Cortex of kidney (tissue), 1 donor: ENCODE data around the gene CTNND2.

Source experiments
- DNase-seq: peaks from one replicate; lab custom pipeline; 2025; lab: John Stamatoyannopoulos, UW

The CTNND2 gene

GRCh38 chr5:11780641-11781345 is 123.5 kb downstream of the CTNND2 start:
- DNase-seq = no peak

DNA sequence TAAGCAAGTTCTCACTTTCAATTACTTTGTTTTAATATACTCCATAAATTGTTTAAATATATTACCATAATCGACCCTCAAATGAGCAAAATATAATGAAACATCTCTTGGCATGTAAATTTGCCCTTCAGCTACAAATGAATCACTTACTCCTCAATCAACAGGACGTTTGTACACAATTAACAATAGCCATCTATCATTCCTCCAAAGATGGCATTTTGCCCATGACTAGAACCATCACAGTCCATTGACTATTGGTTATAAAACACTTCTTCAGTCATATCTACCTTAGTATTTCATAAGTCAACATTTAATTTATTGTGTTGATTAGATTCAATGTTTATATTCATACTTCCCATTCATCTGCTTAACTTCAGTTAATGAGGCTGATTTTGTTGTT is 127.2 kb downstream of the CTNND2 start:
- no peak for DNase-seq

- no peak for DNase-seq
Measured at GRCh38 chr5:11770310-11770709, 133.9 kb downstream of the CTNND2 start.

DNA sequence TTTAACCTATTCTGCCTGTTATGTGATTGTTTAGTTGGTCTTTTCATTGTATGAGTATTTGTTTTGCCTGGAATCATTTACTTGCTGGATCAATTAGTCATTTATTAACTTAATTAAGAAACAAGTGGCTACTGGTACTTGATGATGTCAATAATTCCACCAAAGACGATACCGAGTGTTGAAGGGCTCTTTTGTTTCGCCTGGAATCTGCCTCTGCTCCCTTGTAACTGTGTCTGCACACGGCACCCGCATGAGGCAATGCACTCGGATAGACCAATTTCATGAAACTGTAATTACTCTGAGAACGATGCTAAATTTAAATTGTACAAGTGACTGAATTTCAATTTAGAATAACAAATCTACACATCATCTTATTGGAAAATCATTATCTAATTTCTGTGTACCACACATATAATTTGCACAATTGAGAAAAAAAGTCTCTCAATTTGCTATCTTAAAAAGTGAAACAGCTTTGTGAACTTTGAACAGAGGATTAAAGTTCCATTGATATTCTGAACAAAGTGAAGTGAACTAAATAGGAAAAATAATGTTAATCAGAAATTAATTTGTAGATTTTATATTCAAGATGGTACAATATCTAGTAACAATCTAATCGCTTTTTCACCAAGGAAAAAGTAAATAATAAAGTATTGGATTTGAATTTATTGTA is 143.2 kb downstream of the CTNND2 start:
- DNase-seq = no peak

DNA sequence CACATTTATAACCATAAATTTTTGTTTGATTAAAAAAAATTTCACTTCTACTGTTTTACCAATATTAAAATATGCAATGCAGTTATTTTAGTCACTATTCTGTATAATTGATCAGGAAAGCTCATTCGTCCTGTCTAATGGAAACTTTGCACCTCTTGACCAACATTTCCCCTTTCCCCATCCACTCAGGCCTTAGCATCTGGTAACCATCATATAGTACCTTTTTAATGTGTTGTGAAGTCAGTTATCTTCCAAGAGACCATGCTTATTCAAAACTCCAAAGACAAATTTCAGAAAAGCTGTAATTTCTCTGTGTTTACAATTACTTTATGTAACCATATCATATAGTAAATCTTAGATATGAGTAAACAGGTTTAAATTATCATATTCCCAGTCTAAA is 145.9 kb downstream of the CTNND2 start:
- no peak for DNase-seq

DNA sequence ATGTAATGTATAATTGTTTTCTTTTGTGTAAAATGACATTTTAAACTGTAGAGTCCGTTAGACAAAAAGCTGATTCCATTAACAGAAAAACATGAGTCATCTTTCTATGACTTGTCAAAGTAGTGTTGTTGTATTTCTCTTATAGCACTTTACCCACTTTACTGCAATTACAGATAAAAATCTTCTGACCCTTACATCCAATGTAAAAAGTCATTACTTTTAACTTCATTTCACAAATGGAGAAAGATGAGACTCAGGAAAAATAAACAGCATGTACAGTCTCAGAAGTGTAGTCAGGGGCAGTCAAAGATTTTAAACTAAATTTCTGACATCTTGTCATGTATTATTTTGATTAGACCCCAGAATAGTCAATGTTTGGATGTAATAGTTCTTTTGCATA is 146.6 kb downstream of the CTNND2 start:
- DNase-seq = no peak

- no peak for DNase-seq
Measured at GRCh38 chr5:11737010-11737409, 167.2 kb downstream of the CTNND2 start.

DNA sequence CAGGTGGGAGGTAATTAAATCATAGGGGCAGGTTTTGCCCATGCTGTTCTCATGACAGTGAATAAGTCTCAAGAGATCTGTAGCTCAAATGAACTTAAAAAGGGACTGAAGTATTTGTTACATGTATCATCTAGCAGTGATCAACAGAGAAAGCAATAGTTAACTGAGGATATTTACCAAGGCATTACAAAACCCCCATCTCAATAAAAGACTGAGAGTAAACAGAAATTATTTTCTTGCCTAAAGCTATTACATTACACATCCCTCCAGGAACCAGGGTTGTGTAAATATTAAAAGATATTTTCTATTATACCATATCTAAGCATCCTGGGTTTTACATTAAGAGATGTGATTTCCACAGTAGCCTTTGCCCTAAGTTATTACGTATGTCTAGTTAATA is 169.9 kb downstream of the CTNND2 start:
- DNase-seq = no peak

DNA sequence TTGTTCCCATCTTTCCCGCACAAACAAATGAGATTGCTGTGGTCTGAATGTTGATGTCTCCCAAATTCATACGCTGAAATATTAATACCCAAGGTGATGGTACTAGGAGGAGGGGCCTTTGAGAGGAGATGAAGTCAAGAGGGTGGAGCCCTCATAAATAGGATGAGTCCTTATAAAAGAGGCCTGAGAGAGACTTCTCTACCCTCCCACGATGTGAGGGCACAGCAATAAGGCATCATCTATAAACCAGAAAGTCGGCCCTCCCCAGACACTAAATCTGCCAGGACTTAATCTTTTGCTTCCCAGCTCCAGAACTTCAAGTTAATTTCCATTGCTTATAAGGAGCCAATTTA is 170.4 kb downstream of the CTNND2 start:
- no peak for DNase-seq

DNA sequence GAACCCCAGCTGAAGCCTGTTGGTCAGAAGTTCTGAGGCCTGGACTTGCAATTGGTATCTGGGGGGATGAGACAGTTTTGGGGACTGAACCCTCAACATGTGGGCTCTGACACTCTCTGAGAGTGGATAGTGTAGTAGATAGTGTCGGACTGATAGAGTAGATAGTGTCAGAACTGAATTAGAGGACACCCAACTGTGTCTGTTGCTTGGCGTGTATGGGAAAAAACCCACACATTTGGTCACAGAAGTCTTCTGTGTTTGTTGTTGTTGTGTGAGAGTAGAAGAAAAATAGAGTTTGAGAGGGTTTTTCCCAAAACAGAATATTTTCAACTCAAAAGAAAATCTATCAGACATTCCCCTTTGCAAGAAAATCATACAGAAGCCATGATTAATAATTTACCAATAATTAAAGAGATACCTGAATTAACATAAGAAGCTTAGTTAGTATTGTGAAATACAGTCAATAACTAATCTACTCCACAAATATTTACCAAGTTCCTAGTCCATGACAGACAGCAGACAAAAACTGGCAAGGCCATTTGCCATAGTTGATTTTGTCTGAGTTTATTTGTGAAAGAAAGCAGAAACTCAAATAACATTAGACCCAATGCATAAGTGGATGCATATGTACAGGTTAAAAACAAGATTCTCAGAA is 170.9 kb downstream of the CTNND2 start:
- DNase-seq = no peak

DNA sequence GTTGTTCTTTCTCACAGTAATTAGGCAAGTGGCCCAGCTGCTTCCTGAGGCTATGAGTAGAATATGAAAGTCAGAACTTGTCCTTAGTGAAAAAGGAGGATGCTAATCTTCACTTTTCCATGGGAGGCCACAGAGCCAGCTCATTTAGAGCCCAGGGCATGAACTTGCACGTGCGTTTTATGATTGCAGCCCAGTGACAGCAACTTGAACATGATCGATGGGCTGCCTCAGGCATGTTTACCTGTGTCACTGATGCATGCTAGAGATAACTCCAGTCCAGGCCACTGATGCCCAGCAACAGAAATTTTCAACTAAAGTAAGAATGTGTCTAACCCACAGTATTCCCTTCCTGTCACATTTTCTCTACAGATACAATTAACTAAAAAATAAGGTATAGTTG is 179.3 kb downstream of the CTNND2 start:
- no peak for DNase-seq

- no peak for DNase-seq
Measured at GRCh38 chr5:11719888-11720481, 184.3 kb downstream of the CTNND2 start.

DNA sequence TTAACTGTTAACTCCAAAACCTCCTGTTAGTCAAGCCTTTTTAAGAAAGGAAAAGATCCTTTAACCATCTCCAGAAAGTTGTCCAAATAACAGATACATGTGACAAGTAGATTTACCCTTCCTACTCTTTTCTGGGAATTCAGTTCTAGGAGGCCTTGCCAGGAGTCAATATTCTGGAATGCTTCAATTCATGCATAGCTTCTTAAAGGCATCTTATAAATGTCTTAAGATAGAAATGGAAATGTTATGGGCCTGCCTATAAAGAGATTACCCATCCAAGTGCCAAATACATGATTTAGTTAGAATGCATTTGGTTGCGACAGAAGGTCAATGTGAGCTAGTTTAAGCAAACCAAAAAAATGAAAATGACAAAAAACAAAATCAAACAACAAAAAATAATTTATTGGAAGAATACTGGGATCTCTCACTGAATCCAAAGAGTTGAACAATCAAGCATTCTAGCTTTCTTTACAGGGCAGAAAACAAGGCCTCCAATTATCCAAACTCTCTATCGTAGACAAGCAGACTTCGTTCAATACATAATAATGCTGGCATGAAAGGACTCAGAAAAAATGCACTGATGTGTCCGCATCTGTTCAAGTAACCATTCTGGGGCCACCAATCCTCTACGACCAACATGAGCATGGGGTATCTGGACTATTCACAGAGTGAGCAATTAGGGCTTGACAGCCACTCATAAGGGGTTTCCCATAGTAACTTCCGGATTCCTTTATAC is 188.6 kb downstream of the CTNND2 start:
- no peak for DNase-seq

DNA sequence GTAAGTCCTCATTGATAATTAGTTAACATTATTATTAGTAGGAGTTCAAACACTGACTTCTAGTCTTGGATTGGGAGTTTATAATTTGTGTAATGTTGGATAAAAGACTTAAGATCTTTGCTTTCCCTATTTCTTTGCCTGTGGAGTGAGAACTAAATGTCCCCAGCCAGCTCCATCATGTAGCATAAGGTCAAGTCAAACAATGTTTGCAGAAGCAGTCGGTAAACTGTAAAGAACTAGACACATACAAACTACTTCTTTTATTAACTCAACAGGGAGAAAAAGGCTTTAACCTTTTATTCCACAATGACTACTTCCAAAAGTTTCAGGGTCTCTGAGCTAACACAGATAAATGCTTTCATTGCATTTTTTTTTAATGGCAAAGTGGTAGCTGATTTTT is 192.3 kb downstream of the CTNND2 start:
- no peak for DNase-seq

GRCh38 chr5:11709021-11709420 is 195.2 kb downstream of the CTNND2 start:
- DNase-seq = no peak

GRCh38 chr5:11704916-11705315 is 199.3 kb downstream of the CTNND2 start:
- no peak for DNase-seq

- DNase-seq = no peak
Measured at GRCh38 chr5:11700391-11700790, 203.9 kb downstream of the CTNND2 start.

- DNase-seq = no peak
Measured at GRCh38 chr5:11692636-11693035, 211.6 kb downstream of the CTNND2 start.

DNA sequence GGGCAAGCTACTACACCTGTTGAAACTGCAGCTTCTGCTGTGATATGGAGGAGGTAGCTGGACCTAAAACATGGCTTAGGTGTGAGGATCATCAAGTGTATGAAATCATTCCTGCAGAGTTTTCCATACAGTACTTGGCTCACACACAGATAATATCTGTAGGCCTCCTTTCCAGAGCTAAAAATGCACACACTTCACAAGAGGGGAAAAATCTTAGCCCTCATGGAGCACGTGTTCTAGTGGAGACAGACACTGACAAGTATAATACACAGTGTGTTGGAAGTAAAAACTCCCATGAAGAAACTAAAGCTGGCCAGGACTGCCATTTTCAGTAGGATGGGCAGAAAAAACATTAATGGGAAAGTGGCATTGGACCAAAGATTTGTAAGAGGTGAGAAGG is 216.7 kb downstream of the CTNND2 start:
- DNase-seq = no peak

- no peak for DNase-seq
Measured at GRCh38 chr5:11684607-11685006, 219.6 kb downstream of the CTNND2 start.

DNA sequence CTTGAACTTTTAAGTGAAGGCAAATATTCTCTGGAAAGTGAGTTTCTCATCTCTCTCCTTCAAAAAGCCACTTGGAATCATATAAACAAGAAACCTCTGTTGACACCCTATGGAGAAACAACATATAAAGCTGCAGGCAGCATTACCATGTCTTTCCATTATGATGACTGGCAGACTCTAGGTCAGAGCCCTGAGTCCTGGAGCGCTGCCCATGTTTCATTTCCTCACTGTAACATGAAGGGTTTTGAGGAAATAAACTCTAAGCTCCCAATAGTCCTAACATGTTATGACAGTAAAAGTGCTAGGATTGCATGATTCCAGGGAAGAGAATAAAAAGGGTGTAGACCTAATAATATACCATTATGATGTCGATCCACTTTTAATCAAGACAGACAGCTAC is 220.6 kb downstream of the CTNND2 start:
- DNase-seq = no peak

DNA sequence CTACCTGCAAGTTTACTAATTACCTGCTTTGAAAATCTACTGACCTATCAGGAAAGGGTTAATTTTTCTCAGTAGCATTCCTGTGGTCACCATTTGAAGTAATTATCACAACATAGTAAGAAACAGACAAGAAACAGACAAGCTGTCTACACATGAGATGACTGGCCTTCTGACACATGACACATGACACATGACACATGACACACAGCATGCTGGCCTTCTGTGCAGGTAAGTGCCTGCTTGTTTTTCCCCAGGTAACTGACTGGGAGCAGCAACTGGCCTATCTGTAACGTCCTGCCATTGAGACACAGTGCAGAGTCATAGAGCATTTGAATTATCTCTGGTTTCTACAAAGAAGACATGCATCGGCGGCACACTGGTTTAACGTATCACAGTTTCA is 222.4 kb downstream of the CTNND2 start:
- DNase-seq = no peak
